HG03097 (cell line): ENCODE data around the gene PDHA1.

Source experiments
- ATAC-seq: cut with Tn5 transposase; IDR thresholded peaks from one replicate; pipeline ENCODE4 v1.9.1; 2021; ENCODE audit not compliant: unreplicated experiment, low FRiP score

PDHA1 gene

DNA sequence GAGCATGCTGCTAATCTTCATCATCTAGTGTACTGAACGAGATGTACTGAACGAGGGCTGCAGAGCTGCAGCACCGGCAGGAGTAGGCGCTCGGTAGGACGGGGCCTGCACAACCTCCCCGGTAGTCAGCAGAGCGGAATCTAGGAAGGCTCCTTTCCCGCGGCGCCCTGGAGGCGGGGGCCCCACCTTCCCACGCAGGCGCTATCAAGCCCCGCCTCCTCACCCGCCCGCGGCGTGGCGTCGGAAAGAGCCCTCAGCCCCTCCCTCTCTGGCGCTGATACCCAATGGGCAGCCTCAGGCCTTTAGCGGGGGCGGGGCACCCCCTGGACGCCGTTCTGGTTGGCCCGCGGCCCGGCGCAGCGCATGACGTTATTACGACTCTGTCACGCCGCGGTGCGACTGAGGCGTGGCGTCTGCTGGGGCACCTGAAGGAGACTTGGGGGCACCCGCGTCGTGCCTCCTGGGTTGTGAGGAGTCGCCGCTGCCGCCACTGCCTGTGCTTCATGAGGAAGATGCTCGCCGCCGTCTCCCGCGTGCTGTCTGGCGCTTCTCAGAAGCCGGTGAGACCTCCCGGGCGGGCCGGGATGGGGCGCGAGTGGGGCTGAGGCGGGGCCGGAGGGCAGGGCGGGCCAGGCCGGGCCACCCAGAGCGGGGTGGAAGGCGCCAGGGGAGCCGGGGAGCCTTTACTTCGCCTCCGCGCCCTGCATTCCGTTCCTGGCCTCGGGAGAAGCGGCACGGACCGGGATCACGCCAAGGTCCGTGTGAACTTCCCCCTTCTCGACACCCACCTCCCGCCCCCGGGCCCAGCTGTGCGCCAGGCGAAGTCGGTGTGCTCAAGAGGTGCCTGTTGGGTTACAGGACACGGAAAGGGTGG lies at the start of gene PDHA1:
PDHA1 (plus strand) TSS at position 393 of the 874 bp plus-strand sequence; CDS start at position 504, 111 bp downstream.
- ATAC-seq = peak; percentile 97

DNA sequence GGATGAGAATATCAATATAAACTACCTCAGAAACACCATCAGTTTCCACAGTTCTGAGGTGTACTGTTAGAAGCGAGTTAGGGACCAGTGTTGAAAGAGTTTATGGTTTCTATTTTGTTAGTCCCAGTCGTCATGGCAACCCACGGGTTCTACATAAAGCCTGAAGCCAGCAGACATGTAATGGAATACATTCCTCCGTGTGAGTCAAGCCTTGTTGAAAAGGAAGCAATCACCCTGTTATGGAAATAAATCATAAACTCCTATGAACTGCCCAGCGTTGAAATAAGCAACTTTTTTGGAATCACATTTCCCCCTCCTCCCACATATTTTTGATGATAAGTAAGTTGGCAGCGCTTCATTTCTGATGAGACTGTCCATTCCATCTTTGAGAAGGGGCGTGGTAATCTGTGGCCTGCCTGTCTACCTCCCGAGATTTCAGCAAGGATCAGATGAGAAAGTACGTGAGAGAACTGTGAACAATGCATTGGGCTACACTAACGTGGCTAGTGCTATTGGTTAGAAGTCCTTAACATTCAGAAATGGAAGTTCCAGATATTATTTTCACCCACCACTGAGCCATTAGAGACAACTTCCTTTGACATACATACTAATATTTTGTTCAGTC lies 40.4 kb upstream of the PDHA1 start:
- no peak for ATAC-seq

DNA sequence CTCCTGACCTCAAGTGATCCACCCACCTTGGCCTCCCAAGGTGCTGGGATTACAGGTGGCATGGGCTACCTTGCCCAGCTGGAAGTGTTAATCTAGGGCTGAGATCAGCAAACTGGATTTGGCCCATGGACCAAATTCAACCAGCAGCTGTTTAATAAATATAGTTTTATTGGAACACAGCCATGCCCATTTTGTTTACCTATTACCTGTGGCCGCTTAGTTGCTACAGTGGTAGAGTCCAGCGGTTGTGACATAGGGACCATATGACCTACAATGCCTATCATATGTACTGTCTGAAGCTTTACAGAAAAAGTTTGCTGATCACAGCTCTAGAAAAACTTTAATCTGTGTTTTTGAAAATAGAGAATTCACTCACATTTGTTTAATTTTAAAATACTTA lies 17.2 kb upstream of the PDHA1 start:
- ATAC-seq = no peak

DNA sequence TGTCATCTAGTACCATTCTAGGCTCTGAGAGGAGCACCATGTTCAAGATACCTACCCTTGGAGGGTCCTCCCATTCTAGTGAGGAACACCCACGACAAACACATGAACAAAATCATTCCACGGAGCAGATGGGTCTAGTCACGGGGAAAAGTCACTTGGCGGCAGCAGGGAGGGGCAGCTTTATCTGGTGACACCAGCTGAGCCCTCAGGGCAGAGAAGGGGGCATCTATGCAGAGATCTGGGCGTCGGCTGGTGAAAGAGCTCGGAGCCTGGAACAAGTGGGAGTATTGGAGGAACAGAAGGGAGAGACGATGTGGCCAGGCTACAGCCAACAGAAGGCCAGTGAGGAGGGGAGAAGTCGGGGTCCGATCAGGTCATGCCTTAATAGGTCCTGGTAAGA lies 11.9 kb upstream of the PDHA1 start:
- no peak for ATAC-seq

DNA sequence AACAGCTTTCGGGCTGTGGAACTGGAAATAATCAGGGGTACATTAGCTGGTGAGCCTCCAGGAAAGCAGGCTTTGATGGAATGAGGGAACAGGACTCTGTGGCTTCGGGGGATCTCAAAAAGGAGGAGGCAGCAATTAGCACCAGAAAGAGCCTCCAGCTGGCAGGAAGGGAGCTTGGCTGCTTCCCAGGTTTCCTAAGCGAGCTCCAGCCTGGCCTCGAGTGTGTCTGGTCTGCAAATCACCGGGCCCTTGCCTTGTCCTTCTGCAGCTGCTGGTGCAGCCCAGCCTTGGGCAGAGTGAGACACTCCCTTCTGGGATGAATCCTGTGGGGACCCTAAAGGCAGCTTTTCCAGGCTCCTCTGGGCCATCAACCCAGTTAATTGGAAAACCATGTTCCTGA lies 10.7 kb upstream of the PDHA1 start:
- ATAC-seq = no peak

DNA sequence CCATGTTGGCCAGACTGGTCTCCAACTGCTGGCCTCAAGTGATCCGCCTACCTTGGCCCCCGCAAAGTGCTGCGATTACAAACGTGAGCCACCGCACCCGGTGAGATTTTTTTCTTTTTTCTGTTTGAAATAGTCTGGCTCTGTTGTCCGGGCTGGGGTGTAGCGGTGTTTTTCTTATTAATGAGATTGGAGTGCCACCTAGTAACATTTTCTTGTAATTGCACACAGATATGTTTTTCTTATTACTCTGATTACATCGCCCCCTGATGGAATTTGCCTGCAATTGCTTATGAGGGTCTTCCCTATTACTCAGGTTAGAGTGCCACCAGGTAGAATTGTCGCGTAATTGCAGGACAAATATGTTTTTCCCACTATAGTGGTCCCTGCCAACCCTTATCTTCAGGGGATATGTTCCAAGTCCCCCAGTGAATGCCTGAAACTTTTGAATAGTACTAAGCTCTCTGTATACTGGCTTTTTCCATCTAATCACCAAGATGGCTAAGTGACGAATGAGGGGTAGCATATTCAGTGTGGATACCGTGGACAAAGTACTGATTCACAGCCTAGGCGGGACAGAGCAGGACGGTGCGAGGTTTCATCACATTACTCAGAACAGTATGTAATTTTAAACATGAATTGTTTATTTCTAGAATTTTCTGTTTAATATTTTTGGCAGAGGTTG lies 8.6 kb upstream of the PDHA1 start:
- ATAC-seq = no peak

DNA sequence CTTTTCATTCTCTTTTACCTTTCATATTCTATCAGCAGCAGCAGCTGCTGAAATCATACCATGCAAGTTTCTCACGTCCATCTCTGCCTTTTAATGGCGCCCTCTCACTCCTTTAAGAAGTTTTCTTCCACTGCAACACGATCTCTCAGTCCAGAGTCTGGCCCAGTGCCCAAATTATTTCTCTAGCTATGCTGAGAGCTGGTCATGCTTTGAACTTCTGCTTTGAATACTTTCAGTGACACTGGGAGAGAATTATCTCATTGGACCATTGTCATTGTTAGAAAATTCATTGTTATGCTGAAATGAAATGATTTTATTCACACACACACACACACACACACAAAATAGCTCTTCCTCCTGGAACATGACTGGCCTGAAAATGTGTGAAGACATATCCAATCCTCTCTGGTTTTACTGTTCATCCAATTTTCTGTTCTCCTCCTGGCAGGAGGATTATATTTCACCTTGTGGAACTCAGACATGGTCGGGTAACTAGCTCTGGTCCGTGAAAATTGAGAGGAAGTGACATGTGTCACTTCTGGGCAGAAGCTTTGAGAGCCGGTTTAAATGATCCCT lies 1.3 kb upstream of the PDHA1 start:
- ATAC-seq = no peak

DNA sequence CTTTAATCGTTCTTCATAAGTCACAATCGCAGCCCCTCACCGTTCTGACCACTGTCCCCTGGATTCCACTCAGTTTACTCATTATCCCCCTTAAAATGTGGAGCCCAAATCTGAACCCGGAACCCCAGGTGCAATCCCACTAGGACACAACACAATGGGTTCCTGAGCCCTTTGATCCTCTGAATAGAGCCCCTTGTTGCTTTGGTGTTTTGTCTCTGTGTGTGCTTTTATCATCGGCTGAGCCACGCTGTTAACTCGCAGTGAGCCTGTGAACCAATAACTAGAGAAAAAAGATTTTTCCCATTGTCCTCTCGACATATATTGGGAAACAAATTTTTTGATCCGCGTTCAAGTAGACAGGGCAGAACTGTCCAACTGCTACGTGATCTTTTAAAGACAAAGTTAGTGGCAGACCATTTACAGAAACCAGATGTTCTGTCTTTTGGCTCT lies 617 bp upstream of the PDHA1 start:
- ATAC-seq = no peak

DNA sequence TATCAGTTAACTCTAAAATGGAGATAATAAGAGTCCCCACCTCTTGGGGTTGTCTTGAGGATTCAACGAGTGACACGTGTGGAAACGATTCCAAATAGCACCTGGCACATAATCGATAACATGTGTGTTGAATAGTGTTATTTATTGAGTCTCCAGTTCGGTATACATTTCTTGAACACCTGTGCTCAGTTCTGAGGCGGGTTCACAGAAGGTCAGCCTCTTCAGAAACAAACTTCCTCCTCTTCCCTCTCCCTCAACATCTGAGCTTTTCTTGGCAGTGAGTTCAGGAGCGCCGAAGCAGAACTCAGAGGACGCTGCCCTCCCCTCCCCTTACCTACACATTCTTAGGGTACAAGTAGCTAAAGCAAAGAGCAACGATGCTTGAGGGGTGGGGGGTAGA lies 934 bp downstream of the PDHA1 start:
- ATAC-seq = no peak

DNA sequence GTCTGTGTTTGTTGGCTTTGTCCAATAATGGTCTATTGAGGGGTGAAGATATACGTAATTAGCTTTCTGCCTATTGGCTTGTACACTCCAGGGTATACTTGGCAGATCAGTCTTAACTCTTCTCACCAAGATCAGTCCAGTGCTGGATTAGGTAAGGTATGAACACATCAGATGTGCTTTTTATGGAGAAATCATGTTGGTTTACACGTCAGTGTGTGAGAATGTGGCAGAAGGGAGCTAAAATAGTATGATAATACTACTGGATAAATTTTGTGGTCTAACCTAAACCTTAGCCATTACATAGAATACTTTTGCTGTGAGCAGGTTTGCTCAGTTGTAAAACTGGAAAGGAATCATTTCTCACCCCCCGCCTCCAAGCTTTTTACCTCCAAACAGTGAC lies 4.2 kb downstream of the PDHA1 start:
- ATAC-seq = no peak

DNA sequence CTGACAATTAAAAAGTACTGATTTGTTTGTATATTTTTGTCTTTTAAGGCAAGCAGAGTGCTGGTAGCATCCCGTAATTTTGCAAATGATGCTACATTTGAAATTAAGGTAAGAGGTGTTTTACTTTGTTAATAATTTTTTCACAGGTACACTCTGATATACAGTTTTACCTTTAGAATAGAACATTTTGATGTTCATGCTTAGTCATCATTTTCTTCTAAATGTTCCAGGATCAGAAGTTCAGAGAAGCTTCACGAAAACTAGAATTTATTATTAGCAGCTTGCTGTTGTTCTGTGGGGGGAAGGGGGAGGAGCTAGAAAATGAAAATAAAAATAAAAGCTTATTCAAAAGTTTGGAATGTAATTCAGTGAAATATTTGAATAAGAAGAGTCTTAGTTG lies 5.5 kb downstream of the PDHA1 start:
- ATAC-seq = no peak

DNA sequence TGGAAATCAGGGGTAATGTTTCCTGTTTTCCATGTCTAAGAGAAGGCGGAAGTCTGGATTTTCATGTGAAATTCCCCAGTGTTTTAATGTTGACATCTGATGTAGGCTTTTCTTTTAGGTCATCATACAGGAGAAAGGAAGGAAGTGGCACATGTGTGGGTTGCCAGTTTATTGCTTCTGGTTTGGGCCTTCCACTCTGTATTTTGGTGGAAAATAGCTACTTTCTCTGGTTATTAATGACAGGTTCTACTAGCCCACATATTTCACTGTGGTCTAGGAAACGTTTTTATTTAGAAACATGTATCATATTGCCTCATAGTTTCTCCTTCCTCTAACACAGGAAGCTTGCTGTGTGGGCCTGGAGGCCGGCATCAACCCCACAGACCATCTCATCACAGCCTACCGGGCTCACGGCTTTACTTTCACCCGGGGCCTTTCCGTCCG lies 7.2 kb downstream of the PDHA1 start:
- peak; percentile 96 for ATAC-seq

DNA sequence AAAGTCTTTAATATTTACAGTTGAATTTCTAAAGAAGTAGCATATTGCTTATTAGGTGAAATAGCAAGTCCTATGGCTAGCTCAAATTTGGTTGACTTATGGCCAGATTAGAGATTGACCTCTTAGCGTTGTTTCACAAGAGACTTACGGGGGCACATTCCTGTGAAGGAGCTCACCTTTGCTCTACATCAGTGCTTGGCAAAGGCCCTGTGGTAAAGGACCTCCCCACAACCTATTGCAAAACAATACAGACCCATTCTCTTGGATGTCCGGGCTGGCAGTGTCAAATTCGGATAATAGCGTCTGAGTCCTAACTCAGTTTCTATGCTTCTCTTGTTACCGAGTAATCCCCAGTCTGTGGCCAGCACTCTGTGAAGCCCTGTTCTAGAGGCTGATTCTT lies 10.9 kb downstream of the PDHA1 start:
- ATAC-seq = no peak

DNA sequence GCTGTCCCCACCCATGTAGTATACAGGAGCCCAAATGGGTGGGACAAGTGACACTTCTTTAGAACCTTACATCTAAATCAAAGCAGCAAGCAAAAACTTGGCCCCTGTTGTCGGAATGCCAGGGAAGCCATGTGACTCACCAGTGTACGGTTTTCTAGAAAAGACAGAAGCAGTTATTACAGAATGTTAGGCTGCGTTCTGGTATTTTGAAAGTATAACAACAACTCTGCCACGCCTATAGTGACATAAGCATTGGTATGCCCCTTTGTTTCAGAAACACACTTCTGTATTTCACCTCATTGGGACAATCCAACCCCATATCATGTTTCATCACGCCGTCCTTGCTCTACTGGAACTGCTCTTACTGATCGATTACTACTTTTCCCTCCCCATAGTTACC lies 14.8 kb downstream of the PDHA1 start:
- ATAC-seq = no peak

DNA sequence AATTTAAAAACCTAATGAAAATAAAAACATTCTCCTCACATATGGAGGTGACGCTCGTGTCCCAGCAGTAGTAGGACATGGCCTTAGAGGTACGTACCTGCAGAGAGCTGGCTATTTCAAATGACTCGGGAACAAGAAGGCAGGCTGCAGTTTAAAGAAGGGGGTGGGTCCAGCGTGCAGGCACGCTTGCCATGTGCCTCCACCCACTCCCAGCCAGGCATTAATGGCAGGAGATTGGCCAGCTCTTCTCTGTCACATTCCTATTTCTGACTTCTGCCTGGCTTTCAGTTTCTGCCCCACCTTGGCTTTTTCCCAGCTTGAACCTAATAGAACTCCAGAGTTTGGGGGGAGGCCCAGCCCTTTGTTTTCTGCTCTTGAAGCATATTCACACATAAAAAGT lies 17.2 kb downstream of the PDHA1 start:
- no peak for ATAC-seq

DNA sequence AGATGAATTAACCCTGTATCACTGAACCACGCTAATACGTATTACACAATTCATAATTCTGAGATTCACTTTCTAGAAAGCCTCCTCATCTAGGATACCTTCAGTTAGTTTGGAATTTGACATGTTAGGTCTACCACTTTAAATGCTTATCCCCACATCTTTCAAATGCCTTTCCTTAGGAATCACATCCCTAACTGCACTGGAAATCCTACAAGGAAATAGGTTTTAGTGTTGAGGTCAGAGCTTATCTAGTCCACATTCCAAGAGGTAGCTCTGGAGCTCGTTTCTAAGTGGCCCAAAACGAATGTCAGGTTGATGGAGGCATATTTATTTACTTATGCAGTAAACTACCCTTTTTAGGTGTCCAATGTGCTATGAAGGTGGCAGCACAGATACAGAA lies 18.0 kb downstream of the PDHA1 start:
- no peak for ATAC-seq

DNA sequence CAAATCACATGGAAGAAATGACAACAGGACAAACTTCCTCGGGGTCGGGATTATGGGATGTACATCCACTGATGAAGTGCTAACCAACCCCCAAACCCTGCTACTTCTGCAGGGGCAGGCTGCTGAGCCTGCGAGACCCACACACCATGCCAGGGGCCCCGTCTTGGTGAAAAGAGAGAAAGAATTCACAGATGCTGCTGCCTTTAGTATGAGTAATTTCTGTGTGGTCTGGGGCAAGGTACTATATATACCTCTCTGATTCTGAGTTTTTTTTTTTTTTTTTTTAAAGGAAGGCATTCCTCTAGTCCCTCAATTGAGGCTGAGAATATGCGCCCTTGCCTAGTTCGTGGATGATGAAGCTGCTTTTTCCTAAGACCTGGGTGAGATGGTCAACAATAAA lies 24.8 kb downstream of the PDHA1 start:
- ATAC-seq = no peak

DNA sequence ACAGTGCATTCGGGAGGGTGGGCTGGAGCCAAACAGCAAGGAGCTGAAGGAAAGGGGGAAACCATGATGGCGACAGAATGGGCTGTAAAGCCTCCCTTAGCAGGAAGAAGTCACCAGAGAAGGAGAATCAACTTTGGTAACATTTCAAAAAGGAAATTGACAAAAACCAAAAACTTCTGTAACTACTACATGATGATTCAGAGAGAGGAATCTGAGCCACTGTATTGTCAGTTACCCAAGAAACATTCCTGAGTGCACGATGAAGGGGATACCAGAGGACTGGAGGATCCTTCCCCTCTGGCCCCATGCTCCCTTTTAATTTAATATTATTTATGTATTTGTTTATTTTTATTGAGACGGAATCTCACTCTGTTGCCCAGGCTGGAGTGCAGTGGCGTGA lies 26.3 kb downstream of the PDHA1 start:
- no peak for ATAC-seq

DNA sequence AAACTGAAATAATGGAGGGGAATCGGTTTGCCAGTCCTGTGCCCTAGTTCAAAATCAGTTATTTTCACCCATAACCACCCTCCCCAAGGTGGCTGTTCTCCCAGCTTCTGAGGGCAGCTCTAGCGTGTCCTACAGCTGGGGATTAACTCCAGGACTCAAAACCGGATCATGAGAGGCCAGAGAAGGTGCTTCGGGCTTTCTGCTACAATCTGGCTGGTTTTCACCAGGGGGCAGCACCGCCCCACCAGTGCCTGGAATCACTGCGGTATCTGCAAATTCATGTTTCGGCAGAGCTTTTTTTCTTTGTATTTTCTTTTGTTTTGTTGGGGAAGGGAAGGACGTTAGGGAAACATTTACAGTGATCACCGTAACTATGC lies 28.4 kb downstream of the PDHA1 start:
- peak; percentile 67 for ATAC-seq

DNA sequence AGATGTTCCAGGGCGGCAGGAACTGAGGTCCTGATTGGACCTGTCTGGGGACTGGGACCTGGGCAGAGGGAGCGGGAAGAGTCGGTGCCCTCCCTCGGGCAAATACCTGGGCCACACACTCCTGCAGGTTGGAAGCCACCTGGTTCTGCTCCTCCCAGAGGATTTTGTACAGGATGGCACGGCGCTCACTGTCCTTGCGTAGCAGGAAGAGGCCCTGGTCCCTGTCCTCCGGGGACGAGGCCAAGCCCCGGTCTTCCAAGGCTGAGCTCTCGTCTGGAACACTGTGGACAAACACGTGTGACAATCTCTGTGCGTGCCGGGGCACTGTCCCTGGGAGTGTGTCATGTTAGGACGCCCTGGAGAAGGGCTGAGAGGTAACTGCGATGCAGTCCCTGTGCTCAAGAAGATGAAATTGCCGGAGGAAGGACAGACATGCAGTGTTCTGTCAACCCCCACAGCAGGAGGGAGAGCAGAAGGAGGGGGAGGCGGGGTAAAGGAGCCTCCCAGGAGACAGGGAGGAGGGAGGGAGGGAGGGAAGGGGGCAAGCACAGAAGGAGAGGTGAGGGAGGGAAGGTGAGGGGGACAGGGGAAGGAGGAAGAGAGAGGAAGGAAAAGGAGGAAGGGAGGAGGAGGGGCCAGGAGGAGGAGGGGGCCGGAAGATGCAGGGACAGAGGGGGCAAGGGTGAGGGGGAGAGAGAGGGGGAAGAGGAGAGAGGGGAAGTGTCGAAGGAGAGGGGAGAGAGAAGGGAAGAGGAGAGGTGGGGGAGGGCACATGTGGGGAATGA lies 29.0 kb downstream of the PDHA1 start:
- no peak for ATAC-seq
